HEK293 (cell line): Measurements from ENCODE around the gene CTIF.

Experiments used
- CTCF ChIA-PET: fragments of 350-600 bp; formaldehyde crosslinking; extraction: SDS; loops from one replicate; lab custom pipeline; 2021; ENCODE audit warnings: antibody characterized with exemption; lab: Yijun Ruan, JAX
- POLR2A ChIA-PET: fragments of 300-600 bp; formaldehyde crosslinking; extraction: SDS; loops from one replicate; lab custom pipeline; 2020; ENCODE audit warnings: antibody characterized with exemption, inconsistent platforms; lab: Yijun Ruan, JAX
- H3K27ac ChIP-seq: fragments of 200-500 bp; sonication (Bioruptor generic); 2 replicates; pipeline ENCODE4 v1.5.1; 2014; ENCODE audit warnings: low read depth, low read length, control low read depth, inconsistent platforms; ENCODE audit errors: extremely low read depth
- H3K36me3 ChIP-seq, 2 experiments: fragments of 200-500 bp in 1 of 2; sonication (Bioruptor generic) in 1 of 2; 1 replicate in 1 of 2; 2 replicates in 1 of 2; pipeline ENCODE4 v1.5.1; 2014 to 2017; ENCODE audit warnings: inconsistent platforms in 2 of 2, low read length in 2 of 2; ENCODE audit not compliant: control insufficient read depth in 2 of 2, insufficient read depth in 1 of 2
- H3K4me1 ChIP-seq: fragments of 200-500 bp; sonication (Bioruptor generic); 2 replicates; pipeline ENCODE4 v1.5.1; 2014; ENCODE audit warnings: mild to moderate bottlenecking, low read length, inconsistent platforms; ENCODE audit not compliant: control insufficient read depth, insufficient read depth
- H3K4me3 ChIP-seq: 2 replicates; pipeline ENCODE4 v1.5.1; 2011; ENCODE audit warnings: low read depth, mild to moderate bottlenecking, control low read depth, low read length, moderate library complexity
- H3K9me3 ChIP-seq: fragments of 200-500 bp; sonication (Bioruptor generic); 2 replicates; pipeline ENCODE4 v1.5.1; 2014; ENCODE audit warnings: low read depth, low read length, inconsistent platforms; ENCODE audit not compliant: control insufficient read depth, insufficient read depth
- KLF1 ChIP-seq: fragments of 450-650 bp; formaldehyde crosslinking; IDR thresholded peaks from 2 replicates; pipeline ENCODE4 v1.5.1; 2016; ENCODE audit warnings: missing biosample characterization, missing genetic modification characterization
- SCRT1 ChIP-seq: fragments of 450-650 bp; formaldehyde crosslinking; IDR thresholded peaks from 2 replicates; pipeline ENCODE4 v1.5.1; 2016; ENCODE audit warnings: missing biosample characterization, missing genetic modification characterization, borderline replicate concordance
- TRIM28 ChIP-seq: IDR thresholded peaks from 2 replicates; pipeline ENCODE4 v1.6.1; 2011; ENCODE audit warnings: low read length, control low read depth, borderline replicate concordance
- ZBTB1 ChIP-seq: fragments of 450-650 bp; formaldehyde crosslinking; IDR thresholded peaks from 2 replicates; pipeline ENCODE4 v1.5.1; 2016; ENCODE audit warnings: missing biosample characterization, missing genetic modification characterization
- ZBTB11 ChIP-seq: fragments of 450-650 bp; formaldehyde crosslinking; conservative IDR thresholded peaks from 2 replicates; pipeline ENCODE4 v1.5.1; 2016; ENCODE audit warnings: low read depth, missing biosample characterization, missing genetic modification characterization
- ZEB2 ChIP-seq: fragments of 450-650 bp; formaldehyde crosslinking; IDR thresholded peaks from 2 replicates; pipeline ENCODE4 v1.5.1; 2016; ENCODE audit warnings: missing biosample characterization, missing genetic modification characterization
- ZIC2 ChIP-seq: fragments of 450-650 bp; formaldehyde crosslinking; IDR thresholded peaks from 2 replicates; pipeline ENCODE4 v1.5.1; 2016; ENCODE audit warnings: missing biosample characterization, missing genetic modification characterization
- ZNF16 ChIP-seq: fragments of 450-650 bp; formaldehyde crosslinking; IDR thresholded peaks from 2 replicates; pipeline ENCODE4 v1.5.1; 2016; ENCODE audit warnings: low read depth, missing biosample characterization, missing genetic modification characterization
- ZNF202 ChIP-seq: fragments of 450-650 bp; formaldehyde crosslinking; IDR thresholded peaks from 2 replicates; pipeline ENCODE4 v1.5.1; 2016; ENCODE audit warnings: missing biosample characterization, missing genetic modification characterization, borderline replicate concordance
- ZNF23 ChIP-seq: fragments of 450-650 bp; formaldehyde crosslinking; IDR thresholded peaks from 2 replicates; pipeline ENCODE4 v1.5.1; 2016; ENCODE audit warnings: missing biosample characterization, missing genetic modification characterization, borderline replicate concordance
- ZNF248 ChIP-seq: fragments of 450-650 bp; formaldehyde crosslinking; IDR thresholded peaks from 2 replicates; pipeline ENCODE4 v1.5.1; 2017; ENCODE audit warnings: missing biosample characterization, missing genetic modification characterization
- ZNF362 ChIP-seq: fragments of 450-650 bp; formaldehyde crosslinking; IDR thresholded peaks from 2 replicates; pipeline ENCODE4 v1.5.1; 2016; ENCODE audit warnings: missing biosample characterization, missing genetic modification characterization
- ZNF426 ChIP-seq: fragments of 450-650 bp; formaldehyde crosslinking; IDR thresholded peaks from 2 replicates; pipeline ENCODE4 v1.5.1; 2017; ENCODE audit warnings: missing biosample characterization, missing genetic modification characterization, mild to moderate bottlenecking, inconsistent platforms, moderate library complexity
- ZNF513 ChIP-seq: fragments of 450-650 bp; IDR thresholded peaks from 2 replicates; pipeline ENCODE4 v1.5.1; 2018; ENCODE audit warnings: missing biosample characterization, missing genetic modification characterization
- ZNF530 ChIP-seq: fragments of 450-650 bp; formaldehyde crosslinking; IDR thresholded peaks from 2 replicates; pipeline ENCODE4 v1.5.1; 2016; ENCODE audit warnings: low read depth, missing biosample characterization, missing genetic modification characterization
- ZNF747 ChIP-seq: fragments of 450-650 bp; formaldehyde crosslinking; IDR thresholded peaks from 2 replicates; pipeline ENCODE4 v1.5.1; 2016; ENCODE audit warnings: missing biosample characterization, missing genetic modification characterization
- ZNF830 ChIP-seq: fragments of 450-650 bp; IDR thresholded peaks from 2 replicates; pipeline ENCODE4 v1.5.0; 2018; ENCODE audit warnings: missing biosample characterization, missing genetic modification characterization, low read depth, mild to moderate bottlenecking, moderate library complexity
- ZSCAN16 ChIP-seq: fragments of 450-650 bp; formaldehyde crosslinking; IDR thresholded peaks from 2 replicates; pipeline ENCODE4 v1.5.1; 2016; ENCODE audit warnings: missing biosample characterization, missing genetic modification characterization

CTIF gene

DNA sequence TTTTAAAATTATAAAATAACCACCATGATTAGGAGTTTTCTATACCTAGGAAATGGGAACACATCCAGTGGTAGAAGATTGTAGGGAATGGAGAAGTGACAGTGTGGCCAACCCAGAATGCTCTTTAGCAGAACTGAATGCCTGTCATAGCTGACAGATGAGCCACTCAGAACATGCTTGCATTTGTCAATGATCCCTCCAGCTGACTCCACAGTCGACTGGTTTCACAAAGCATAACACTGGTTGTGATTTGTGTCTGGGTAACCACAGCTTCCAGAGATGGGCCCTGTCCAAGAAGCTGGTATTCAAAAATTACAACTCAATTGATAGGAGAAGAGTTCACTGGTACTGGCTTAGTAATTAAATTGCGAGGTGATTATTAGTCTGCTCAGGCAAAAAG is 9.0 kb upstream of the CTIF start (continued):
- no peak for TF ChIP-seq SCRT1 (tag by site-specific recombination)
- TF ChIP-seq ZNF513 (tag by site-specific recombination): no peak
- no peak for TF ChIP-seq ZNF23 (tag by site-specific recombination)
- no peak for TF ChIP-seq TRIM28

- TF ChIP-seq ZNF23 (tag by site-specific recombination): no peak
- TF ChIP-seq ZBTB1 (tag by site-specific recombination): no peak
- TF ChIP-seq ZNF362 (tag by site-specific recombination): no peak
- TF ChIP-seq ZNF426 (tag by site-specific recombination): no peak
- TF ChIP-seq KLF1: no peak
- TF ChIP-seq ZNF16 (tag by site-specific recombination): no peak
- TF ChIP-seq ZNF830 (tag by site-specific recombination): no peak
- TF ChIP-seq ZNF747 (tag by site-specific recombination): no peak
- TF ChIP-seq ZNF530 (tag by site-specific recombination): no peak
- TF ChIP-seq ZNF248 (tag by site-specific recombination): no peak
- TF ChIP-seq ZIC2 (tag by site-specific recombination): no peak
- Histone ChIP-seq H3K36me3 (no peaks in the 10 kb centered on the region), H3K4me3 (no peak overlapping the region), H3K27ac (no peak overlapping the region), H3K4me1 (no peaks in the 10 kb centered on the region), H3K9me3 (no peaks in the 10 kb centered on the region)
- ChIA-PET CTCF (interaction anchor here (0.6 to 1.5 kb wide), 3 partner anchors 54 to 483 kb away, joined by 3 to 4 read pairs (median 3); no protein-coding TSS in a partner anchor), POLR2A (no interaction called here)
Measured at GRCh38 chr18:48530399-48531081, 8.3 kb upstream of the CTIF start.

DNA sequence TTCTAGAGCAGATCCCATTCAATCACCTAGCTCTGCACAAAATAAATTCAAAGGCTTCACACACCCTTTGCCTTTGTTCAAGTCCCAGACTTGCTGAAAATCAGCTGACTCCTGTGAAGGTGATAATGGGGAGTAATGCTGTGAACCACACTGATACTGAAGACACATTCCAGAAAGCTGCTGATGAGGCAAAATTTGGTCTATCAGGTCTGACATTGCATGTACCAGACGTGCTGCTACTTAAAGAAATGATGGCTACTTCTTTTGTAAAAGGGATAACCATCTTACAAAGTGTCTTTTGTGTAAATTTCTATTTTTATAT is 7.8 kb upstream of the CTIF start:
- CTCF ChIA-PET: interaction anchor here (0.6 to 1.5 kb wide), 4 partner anchors 45 to 483 kb away, joined by 3 to 4 read pairs (median 3); no protein-coding TSS in a partner anchor
- POLR2A ChIA-PET: no interaction called here
- Histone ChIP-seq H3K4me1 (no peaks in the 10 kb centered on the region), H3K4me3 (no peak overlapping the region), H3K27ac (no peak overlapping the region), H3K9me3 (no peaks in the 10 kb centered on the region), H3K36me3 (no peaks in the 10 kb centered on the region)
- no peak for TF ChIP-seq ZBTB11 (tag by site-specific recombination)
- TF ChIP-seq ZEB2 (tag by site-specific recombination): no peak
- no peak for TF ChIP-seq ZSCAN16
- TF ChIP-seq ZNF202 (tag by site-specific recombination): no peak
